Measurements from ENCODE around the gene MC5R.
A peak's percentile ranks its signal among the peaks of the same experiment; 100 is the strongest.

MC5R gene

GRCh38 chr18:13823707-13824395 is at the start of gene MC5R:
TSS of gene MC5R (plus strand) at chr18:13824149. CDS start at chr18:13825766, 1,617 bp downstream.
- FAIRE-seq, result no peak

- FAIRE-seq, result no peak
Observed at GRCh38 chr18:13775058-13775457, 48.9 kb upstream of the MC5R start.

- no peak for FAIRE-seq
Observed at GRCh38 chr18:13791181-13791580, 32.8 kb upstream of the MC5R start.

GRCh38 chr18:13793819-13794218 is 30.1 kb upstream of the MC5R start:
- no peak for FAIRE-seq

- FAIRE-seq, result no peak
Observed at GRCh38 chr18:13796515-13796914, 27.4 kb upstream of the MC5R start.

GRCh38 chr18:13797157-13797611 is 26.8 kb upstream of the MC5R start:
- no peak for FAIRE-seq

- FAIRE-seq, result no peak
Observed at GRCh38 chr18:13799396-13799795, 24.6 kb upstream of the MC5R start.

GRCh38 chr18:13800505-13801259 is 23.3 kb upstream of the MC5R start:
- FAIRE-seq, result no peak

- FAIRE-seq, result no peak
Observed at GRCh38 chr18:13801260-13801601, 22.7 kb upstream of the MC5R start.

GRCh38 chr18:13804305-13804704 is 19.6 kb upstream of the MC5R start:
- no peak for FAIRE-seq

- no peak for FAIRE-seq
Observed at GRCh38 chr18:13808294-13809042, 15.5 kb upstream of the MC5R start.

- FAIRE-seq, result no peak
Observed at GRCh38 chr18:13809043-13809430, 14.9 kb upstream of the MC5R start.

- FAIRE-seq, result no peak
Observed at GRCh38 chr18:13809531-13810255, 14.3 kb upstream of the MC5R start.

- no peak for FAIRE-seq
Observed at GRCh38 chr18:13810950-13811485, 12.9 kb upstream of the MC5R start.

GRCh38 chr18:13811993-13812392 is 12.0 kb upstream of the MC5R start:
- FAIRE-seq, result no peak

GRCh38 chr18:13813271-13813849 is 10.6 kb upstream of the MC5R start:
- peak; percentile 58 for FAIRE-seq

GRCh38 chr18:13826209-13826608 is 2.3 kb downstream of the MC5R start:
- no peak for FAIRE-seq

- no peak for FAIRE-seq
Observed at GRCh38 chr18:13831864-13832508, 8.0 kb downstream of the MC5R start.

GRCh38 chr18:13834496-13835015 is 10.6 kb downstream of the MC5R start:
- no peak for FAIRE-seq

- no peak for FAIRE-seq
Observed at GRCh38 chr18:13835202-13835601, 11.3 kb downstream of the MC5R start.

GRCh38 chr18:13836559-13836958 is 12.6 kb downstream of the MC5R start:
- FAIRE-seq, result no peak

- FAIRE-seq, result no peak
Observed at GRCh38 chr18:13849791-13850190, 25.8 kb downstream of the MC5R start.
